ENCODE measurements around the gene SERPINC1.
"Not testable (repeated sequence)": the region's sequence is repeated elsewhere in the genome, so short reads cannot be mapped to it uniquely, and the experiment has no call there.

- TF ChIP-seq CTCF (conservative IDR thresholded peaks at IDR 0.05); ZFX (IDR thresholded peaks at IDR 0.05): not testable (repeated sequence)
These were observed 13.4 kb upstream of the SERPINC1 start for GRCh38 chr1:173930541-173930940.

Measured in C4-2B (cell line).